OCI-LY7 (cell line): ENCODE measurements around the gene SLC45A1. TPM values are rescaled to one million over a fixed set of nuclear protein-coding genes. Genes with fewer than 3 reads are reported as not detected.

ENCODE experiments used
- BruUV-seq: library from RNA; stranded (reverse); fragments of 400-500 nt; replicated peaks from 2 replicates; lab custom pipeline; 2021; lab: Mats Ljungman, UMichigan
- CTCF ChIA-PET: fragments of 300-600 bp; sonication (Branson Sonifier 250); formaldehyde crosslinking; loops from one replicate; lab custom pipeline; 2022; ENCODE audit warnings: antibody characterized with exemption; ENCODE audit not compliant: unreplicated experiment; lab: Charles Lee
- POLR2A ChIA-PET: fragments of 300-600 bp; sonication (Branson Sonifier 250); formaldehyde crosslinking; loops from one replicate; lab custom pipeline; 2022; ENCODE audit warnings: antibody characterized with exemption; lab: Charles Lee
- DNase-seq: peaks from one replicate; pipeline ENCODE4 v3.0.0-alpha.2; 2015; ENCODE audit warnings: low spot score
- H2AFZ ChIP-seq: fragments of 200-600 bp; sonication (generic), shearing (Covaris generic); 2 replicates; pipeline ENCODE4 v1.6.1; 2014; ENCODE audit warnings: mild to moderate bottlenecking, antibody characterized with exemption, low read length, moderate library complexity
- H3K27ac ChIP-seq: fragments of 200-600 bp; sonication (generic); 2 replicates; pipeline ENCODE4 v1.5.1; 2014; ENCODE audit warnings: mixed run types, low read depth, mild to moderate bottlenecking, moderate library complexity, low read length, inconsistent platforms; ENCODE audit not compliant: poor library complexity, severe bottlenecking
- H3K36me3 ChIP-seq: fragments of 200-600 bp; sonication (generic); 2 replicates; pipeline ENCODE4 v1.6.1; 2014; ENCODE audit warnings: mild to moderate bottlenecking, antibody characterized with exemption, low read length, moderate library complexity, mixed read lengths; ENCODE audit not compliant: insufficient read depth
- H3K4me1 ChIP-seq: fragments of 200-600 bp; sonication (generic); 2 replicates; pipeline ENCODE4 v1.5.1; 2014; ENCODE audit warnings: mild to moderate bottlenecking, low read length; ENCODE audit not compliant: insufficient read depth, poor library complexity, severe bottlenecking
- H3K4me2 ChIP-seq: fragments of 200-600 bp; sonication (generic); 2 replicates; pipeline ENCODE4 v1.6.1; 2014; ENCODE audit warnings: mild to moderate bottlenecking, low read length
- H3K4me3 ChIP-seq: fragments of 200-600 bp; sonication (generic); 2 replicates; pipeline ENCODE4 v1.5.1; 2014; ENCODE audit warnings: mild to moderate bottlenecking, low read depth, low read length; ENCODE audit not compliant: poor library complexity, severe bottlenecking
- H3K79me2 ChIP-seq: fragments of 200-600 bp; sonication (generic); 2 replicates; pipeline ENCODE4 v1.6.1; 2016; ENCODE audit warnings: low read depth, mild to moderate bottlenecking, low read length, moderate library complexity, mixed read lengths; ENCODE audit not compliant: insufficient read depth
- H3K9me2 ChIP-seq: fragments of 200-600 bp; sonication (generic); 2 replicates; pipeline ENCODE4 v1.6.1; 2016; ENCODE audit warnings: mild to moderate bottlenecking, low read length, mixed read lengths; ENCODE audit not compliant: insufficient read depth
- H3K9me3 ChIP-seq: fragments of 200-600 bp; sonication (generic); 2 replicates; pipeline ENCODE4 v1.6.1; 2014; ENCODE audit warnings: mild to moderate bottlenecking, mixed run types, low read length, mixed read lengths
- H4K20me1 ChIP-seq: fragments of 200-600 bp; sonication (generic); 2 replicates; pipeline ENCODE4 v1.6.1; 2014; ENCODE audit warnings: mild to moderate bottlenecking, antibody characterized with exemption, low read length, moderate library complexity, mixed read lengths; ENCODE audit not compliant: insufficient read depth
- CTCF ChIP-seq: fragments of 200-600 bp; sonication (generic); conservative IDR thresholded peaks from 2 replicates; pipeline ENCODE4 v1.5.1; 2014; ENCODE audit warnings: mild to moderate bottlenecking, antibody characterized with exemption, low read length, moderate library complexity, mixed read lengths
- EZH2phosphoT487 ChIP-seq: fragments of 200-600 bp; sonication (generic); IDR thresholded peaks from 2 replicates; pipeline ENCODE4 v1.6.1; 2018; ENCODE audit warnings: low read depth, borderline replicate concordance, mild to moderate bottlenecking, mixed run types, antibody characterized with exemption, low read length, moderate library complexity, mixed read lengths
- intact Hi-C: fragments of 100-400 bp; cut with micrococcal nuclease; formaldehyde crosslinking; loops from one replicate; pipeline ENCODE4 v1.10.0; 2022; ENCODE audit not compliant: unreplicated experiment
- total RNA-seq, 2 experiments: library from RNA; depleted of rRNA in 1 of 2; stranded (reverse); fragments of >200 nt in 1 of 2; shearing (Covaris generic) in 1 of 2; gene quantifications; 2 replicates each; pipeline ENCODE4 v1.2.3, GENCODE V29; 2014 to 2022

SLC45A1 gene
- total RNA-seq, 2 experiments from 2014 or later, result not detected

GRCh38 chr1:8340448-8340847, 22.5 kb downstream of the SLC45A1 start:
- intact Hi-C loops, result no loop called here

GRCh38 chr1:8342325-8342724, 24.4 kb downstream of the SLC45A1 start:
- no peak overlapping the region for H3K27ac ChIP-seq
- no peaks in the 10 kb centered on the region for H4K20me1 ChIP-seq
- H2AFZ ChIP-seq, result no peak overlapping the region
- no peak for DNase-seq
- POLR2A ChIA-PET, result interaction anchor here (0.6 kb wide), 1 partner anchor 61 kb away, joined by 4 read pairs; no protein-coding TSS in a partner anchor
- no TSS peak for BruUV-seq
- H3K9me2 ChIP-seq, result no peaks in the 10 kb centered on the region
- H3K9me3 ChIP-seq, result no peaks in the 10 kb centered on the region
- no peaks in the 10 kb centered on the region for H3K4me1 ChIP-seq
- H3K36me3 ChIP-seq, result no peaks in the 10 kb centered on the region
- H3K79me2 ChIP-seq, result no peaks in the 10 kb centered on the region
- no peak for TF ChIP-seq CTCF
- TF ChIP-seq EZH2phosphoT487, result no peak
- no peak overlapping the region for H3K4me2 ChIP-seq
- CTCF ChIA-PET, result interaction anchor here (0.6 kb wide), 1 partner anchor 14 kb away, joined by 3 read pairs; no protein-coding TSS in a partner anchor
- intact Hi-C loops, result no loop called here
- no peak overlapping the region for H3K4me3 ChIP-seq

More at GRCh38 chr1:8340448-8340847, 22.5 kb downstream of the SLC45A1 start:
- no peak overlapping the region for H3K4me2 ChIP-seq
- no peaks in the 10 kb centered on the region for H4K20me1 ChIP-seq
- H3K36me3 ChIP-seq, result no peaks in the 10 kb centered on the region
- TF ChIP-seq EZH2phosphoT487 (no peak), CTCF (no peak)
- no peaks in the 10 kb centered on the region for H3K79me2 ChIP-seq
- no peaks in the 10 kb centered on the region for H3K9me3 ChIP-seq
- no peaks in the 10 kb centered on the region for H3K9me2 ChIP-seq
- H3K4me1 ChIP-seq, result no peaks in the 10 kb centered on the region
- no peak for DNase-seq
- POLR2A ChIA-PET, result no interaction called here
- no peak overlapping the region for H3K27ac ChIP-seq
- no peak overlapping the region for H3K4me3 ChIP-seq
- CTCF ChIA-PET, result no interaction called here
- no TSS peak for BruUV-seq
- H2AFZ ChIP-seq, result no peak overlapping the region

- Histone ChIP-seq H3K4me3 (no peak overlapping the region), H3K4me2 (no peak overlapping the region), H3K9me2 (no peaks in the 10 kb centered on the region), H2AFZ (no peak overlapping the region), H3K36me3 (no peaks in the 10 kb centered on the region), H3K9me3 (no peaks in the 10 kb centered on the region), H3K4me1 (no peaks in the 10 kb centered on the region), H4K20me1 (no peaks in the 10 kb centered on the region), H3K27ac (no peak overlapping the region), H3K79me2 (no peaks in the 10 kb centered on the region)
- no TSS peak for BruUV-seq
- intact Hi-C loops, result no loop called here
- ChIA-PET CTCF (interaction anchor here (0.6 kb wide), 1 partner anchor 13 kb away, joined by 3 read pairs; no protein-coding TSS in a partner anchor), POLR2A (interaction anchor here (0.6 kb wide), 1 partner anchor 60 kb away, joined by 4 read pairs; no protein-coding TSS in a partner anchor)
- TF ChIP-seq CTCF, result no peak
- TF ChIP-seq EZH2phosphoT487, result no peak
- DNase-seq, result no peak
These were observed 25.1 kb downstream of the SLC45A1 start for GRCh38 chr1:8343044-8343443.
